Stimulated activated naive CD8-positive, alpha-beta T cell treated with anti-CD3 and anti-CD28 coated beads, Interleukin-15, amount 100 ng/mL, for 72 hours (primary cell): Measurements from ENCODE around the gene ADAMTS3.

Experiments used
- ATAC-seq: fragments of 150-1000 bp; cut with Tn5 transposase; 2 replicates; pipeline ENCODE4 v1.10.0; 2021; ENCODE audit warnings: mild to moderate bottlenecking, moderate library complexity
- DNase-seq, 2 donors: peaks; one replicate each; pipeline ENCODE4 v3.0.0; 2021 to 2022
- H3K27ac Mint-ChIP-seq, 2 donors: one replicate each; pipeline ENCODE4 v1.8.0; 2022; ENCODE audit warnings: mild to moderate bottlenecking in 2 of 2, mixed read lengths in 2 of 2, moderate library complexity in 2 of 2
- H3K27me3 Mint-ChIP-seq: one replicate; pipeline ENCODE4 v1.8.0; 2022; ENCODE audit warnings: mixed read lengths
- H3K4me1 Mint-ChIP-seq: one replicate; pipeline ENCODE4 v1.8.0; 2022; ENCODE audit warnings: mild to moderate bottlenecking, mixed read lengths
- H3K4me3 Mint-ChIP-seq, 2 donors: one replicate each; pipeline ENCODE4 v1.8.0; 2022; ENCODE audit warnings: mild to moderate bottlenecking in 2 of 2, mixed read lengths in 2 of 2, moderate library complexity in 1 of 2
- H3K9me3 Mint-ChIP-seq, 2 donors: one replicate each; pipeline ENCODE4 v1.8.0; 2022; ENCODE audit warnings: mixed read lengths in 2 of 2

ADAMTS3 gene

GRCh38 chr4:72418458-72418857, 150.6 kb downstream of the ADAMTS3 start:
- no peak overlapping the region for H3K27ac Mint-ChIP-seq
- no peak overlapping the region for H3K4me3 Mint-ChIP-seq
- ATAC-seq (no peak), DNase-seq (no peak)
- H3K4me1 Mint-ChIP-seq = no peaks in the 10 kb centered on the region
- no peaks in the 10 kb centered on the region for H3K9me3 Mint-ChIP-seq
- H3K27me3 Mint-ChIP-seq = no peaks in the 10 kb centered on the region

GRCh38 chr4:72410158-72410557, 158.9 kb downstream of the ADAMTS3 start:
- H3K4me1 Mint-ChIP-seq = no peaks in the 10 kb centered on the region
- no peak for DNase-seq
- H3K27ac Mint-ChIP-seq = no peak overlapping the region
- H3K9me3 Mint-ChIP-seq = no peaks in the 10 kb centered on the region
- no peaks in the 10 kb centered on the region for H3K27me3 Mint-ChIP-seq
- ATAC-seq = no peak
- H3K4me3 Mint-ChIP-seq = no peak overlapping the region

- no peak for ATAC-seq
- Mint-ChIP-seq H3K9me3 (no peaks in the 10 kb centered on the region), H3K4me3 (no peak overlapping the region), H3K27me3 (no peaks in the 10 kb centered on the region), H3K4me1 (no peaks in the 10 kb centered on the region), H3K27ac (no peak overlapping the region)
- DNase-seq = no peak
Measured at GRCh38 chr4:72408568-72408967, 160.5 kb downstream of the ADAMTS3 start.

- no peaks in the 10 kb centered on the region for H3K9me3 Mint-ChIP-seq
- H3K4me3 Mint-ChIP-seq = no peak overlapping the region
- H3K27ac Mint-ChIP-seq = no peak overlapping the region
- ATAC-seq (no peak), DNase-seq (no peak)
- no peaks in the 10 kb centered on the region for H3K4me1 Mint-ChIP-seq
- H3K27me3 Mint-ChIP-seq = no peaks in the 10 kb centered on the region
Measured at GRCh38 chr4:72405417-72405816, 163.6 kb downstream of the ADAMTS3 start.

GRCh38 chr4:72397314-72397713, 171.7 kb downstream of the ADAMTS3 start:
- Mint-ChIP-seq H3K4me1 (no peaks in the 10 kb centered on the region), H3K4me3 (no peak overlapping the region), H3K27ac (no peak overlapping the region), H3K27me3 (no peaks in the 10 kb centered on the region), H3K9me3 (no peaks in the 10 kb centered on the region)
- DNase-seq (no peak), ATAC-seq (no peak)

GRCh38 chr4:72394012-72394663, 174.9 kb downstream of the ADAMTS3 start:
- no peak overlapping the region for H3K4me3 Mint-ChIP-seq
- DNase-seq (no peak), ATAC-seq (no peak)
- H3K27me3 Mint-ChIP-seq = no peaks in the 10 kb centered on the region
- no peak overlapping the region for H3K27ac Mint-ChIP-seq
- H3K4me1 Mint-ChIP-seq = no peaks in the 10 kb centered on the region
- no peaks in the 10 kb centered on the region for H3K9me3 Mint-ChIP-seq

GRCh38 chr4:72391281-72391680, 177.7 kb downstream of the ADAMTS3 start:
- Mint-ChIP-seq H3K27me3 (no peaks in the 10 kb centered on the region), H3K4me1 (no peaks in the 10 kb centered on the region), H3K9me3 (no peaks in the 10 kb centered on the region), H3K27ac (peak overlapping the region in 1 of 2 donors; percentile 21), H3K4me3 (no peak overlapping the region)
- no peak for ATAC-seq
- DNase-seq = no peak

GRCh38 chr4:72390409-72390808, 178.6 kb downstream of the ADAMTS3 start:
- Mint-ChIP-seq H3K4me1 (no peaks in the 10 kb centered on the region), H3K4me3 (no peak overlapping the region), H3K9me3 (no peaks in the 10 kb centered on the region), H3K27me3 (no peaks in the 10 kb centered on the region), H3K27ac (no peak overlapping the region)
- DNase-seq (no peak), ATAC-seq (no peak)

GRCh38 chr4:72388521-72388920, 180.5 kb downstream of the ADAMTS3 start:
- Mint-ChIP-seq H3K27ac (no peak overlapping the region), H3K4me1 (no peaks in the 10 kb centered on the region), H3K27me3 (no peaks in the 10 kb centered on the region), H3K4me3 (no peak overlapping the region), H3K9me3 (no peaks in the 10 kb centered on the region)
- DNase-seq (no peak), ATAC-seq (no peak)

GRCh38 chr4:72387959-72388358, 181.1 kb downstream of the ADAMTS3 start:
- Mint-ChIP-seq H3K9me3 (no peaks in the 10 kb centered on the region), H3K4me1 (no peaks in the 10 kb centered on the region), H3K27me3 (no peaks in the 10 kb centered on the region), H3K27ac (no peak overlapping the region), H3K4me3 (no peak overlapping the region)
- no peak for ATAC-seq
- no peak for DNase-seq

- Mint-ChIP-seq H3K27me3 (no peaks in the 10 kb centered on the region), H3K27ac (no peak overlapping the region), H3K4me3 (no peak overlapping the region), H3K4me1 (no peaks in the 10 kb centered on the region), H3K9me3 (no peaks in the 10 kb centered on the region)
- DNase-seq = no peak
- ATAC-seq = no peak
Measured at GRCh38 chr4:72383439-72383838, 185.6 kb downstream of the ADAMTS3 start.

GRCh38 chr4:72378901-72379300, 190.1 kb downstream of the ADAMTS3 start:
- no peak for DNase-seq
- no peak for ATAC-seq
- H3K4me3 Mint-ChIP-seq = no peak overlapping the region
- H3K27me3 Mint-ChIP-seq = no peaks in the 10 kb centered on the region
- no peaks in the 10 kb centered on the region for H3K4me1 Mint-ChIP-seq
- no peak overlapping the region for H3K27ac Mint-ChIP-seq
- H3K9me3 Mint-ChIP-seq = no peaks in the 10 kb centered on the region

GRCh38 chr4:72377491-72378194, 191.4 kb downstream of the ADAMTS3 start:
- Mint-ChIP-seq H3K27ac (no peak overlapping the region), H3K4me1 (no peaks in the 10 kb centered on the region), H3K9me3 (no peaks in the 10 kb centered on the region), H3K27me3 (no peaks in the 10 kb centered on the region), H3K4me3 (no peak overlapping the region)
- ATAC-seq (no peak), DNase-seq (no peak)

- no peaks in the 10 kb centered on the region for H3K27me3 Mint-ChIP-seq
- no peak overlapping the region for H3K27ac Mint-ChIP-seq
- no peaks in the 10 kb centered on the region for H3K4me1 Mint-ChIP-seq
- DNase-seq = no peak
- ATAC-seq = no peak
- H3K4me3 Mint-ChIP-seq = no peak overlapping the region
- H3K9me3 Mint-ChIP-seq = no peaks in the 10 kb centered on the region
Measured at GRCh38 chr4:72376901-72377300, 192.1 kb downstream of the ADAMTS3 start.

- Mint-ChIP-seq H3K27me3 (no peaks in the 10 kb centered on the region), H3K9me3 (no peaks in the 10 kb centered on the region), H3K4me3 (no peak overlapping the region), H3K27ac (no peak overlapping the region), H3K4me1 (no peaks in the 10 kb centered on the region)
- no peak for DNase-seq
- ATAC-seq = no peak
Measured at GRCh38 chr4:72375073-72375736, 193.8 kb downstream of the ADAMTS3 start.

- Mint-ChIP-seq H3K4me1 (no peaks in the 10 kb centered on the region), H3K9me3 (no peaks in the 10 kb centered on the region), H3K27me3 (no peaks in the 10 kb centered on the region), H3K4me3 (no peak overlapping the region), H3K27ac (no peak overlapping the region)
- no peak for DNase-seq
- ATAC-seq = no peak
Measured at GRCh38 chr4:72374159-72374558, 194.9 kb downstream of the ADAMTS3 start.
